ENCODE data around the gene TRIM26. TPM values are rescaled to one million over a fixed set of nuclear protein-coding genes. Genes with fewer than 3 reads are reported as not detected.

Gene TRIM26
- total RNA-seq, 1 donor = 29.3 TPM

GRCh38 chr6:30162265-30163089, 50.7 kb downstream of the TRIM26 start:
- no peak for DNase-seq (ENCODE audit: insufficient read length, low spot score, missing footprints)
- no peaks in the 10 kb centered on the region for H3K4me1 ChIP-seq (ENCODE audit: insufficient read depth, low read length)
- no peak overlapping the region for H3K27ac ChIP-seq (ENCODE audit: low read depth, low read length)
- H3K79me2 ChIP-seq (ENCODE audit: insufficient read depth, low read length) = no peaks in the 10 kb centered on the region
- H2AFZ ChIP-seq (ENCODE audit: low read length) = no peak overlapping the region
- peaks cover 14% of the 10 kb centered on the region for H3K27me3 ChIP-seq (ENCODE audit: insufficient read depth, low read length)
- H3K4me2 ChIP-seq (ENCODE audit: insufficient read depth, low read length) = no peak overlapping the region
- no peaks in the 10 kb centered on the region for H3K9me3 ChIP-seq (ENCODE audit: low read depth, low read length)
- TF ChIP-seq, protein P1, sequence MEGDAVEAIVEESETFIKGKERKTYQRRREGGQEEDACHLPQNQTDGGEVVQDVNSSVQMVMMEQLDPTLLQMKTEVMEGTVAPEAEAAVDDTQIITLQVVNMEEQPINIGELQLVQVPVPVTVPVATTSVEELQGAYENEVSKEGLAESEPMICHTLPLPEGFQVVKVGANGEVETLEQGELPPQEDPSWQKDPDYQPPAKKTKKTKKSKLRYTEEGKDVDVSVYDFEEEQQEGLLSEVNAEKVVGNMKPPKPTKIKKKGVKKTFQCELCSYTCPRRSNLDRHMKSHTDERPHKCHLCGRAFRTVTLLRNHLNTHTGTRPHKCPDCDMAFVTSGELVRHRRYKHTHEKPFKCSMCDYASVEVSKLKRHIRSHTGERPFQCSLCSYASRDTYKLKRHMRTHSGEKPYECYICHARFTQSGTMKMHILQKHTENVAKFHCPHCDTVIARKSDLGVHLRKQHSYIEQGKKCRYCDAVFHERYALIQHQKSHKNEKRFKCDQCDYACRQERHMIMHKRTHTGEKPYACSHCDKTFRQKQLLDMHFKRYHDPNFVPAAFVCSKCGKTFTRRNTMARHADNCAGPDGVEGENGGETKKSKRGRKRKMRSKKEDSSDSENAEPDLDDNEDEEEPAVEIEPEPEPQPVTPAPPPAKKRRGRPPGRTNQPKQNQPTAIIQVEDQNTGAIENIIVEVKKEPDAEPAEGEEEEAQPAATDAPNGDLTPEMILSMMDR (IDR thresholded peaks at IDR 0.05; ENCODE audit: extremely low read depth, low read depth, low read length) = no peak
- no peaks in the 10 kb centered on the region for H4K20me1 ChIP-seq (ENCODE audit: insufficient read depth, low read length)
- H3K4me3 ChIP-seq (ENCODE audit: insufficient read depth, low read length) = no peak overlapping the region
- no peaks in the 10 kb centered on the region for H3K36me3 ChIP-seq (ENCODE audit: insufficient read depth, low read length)

DNA sequence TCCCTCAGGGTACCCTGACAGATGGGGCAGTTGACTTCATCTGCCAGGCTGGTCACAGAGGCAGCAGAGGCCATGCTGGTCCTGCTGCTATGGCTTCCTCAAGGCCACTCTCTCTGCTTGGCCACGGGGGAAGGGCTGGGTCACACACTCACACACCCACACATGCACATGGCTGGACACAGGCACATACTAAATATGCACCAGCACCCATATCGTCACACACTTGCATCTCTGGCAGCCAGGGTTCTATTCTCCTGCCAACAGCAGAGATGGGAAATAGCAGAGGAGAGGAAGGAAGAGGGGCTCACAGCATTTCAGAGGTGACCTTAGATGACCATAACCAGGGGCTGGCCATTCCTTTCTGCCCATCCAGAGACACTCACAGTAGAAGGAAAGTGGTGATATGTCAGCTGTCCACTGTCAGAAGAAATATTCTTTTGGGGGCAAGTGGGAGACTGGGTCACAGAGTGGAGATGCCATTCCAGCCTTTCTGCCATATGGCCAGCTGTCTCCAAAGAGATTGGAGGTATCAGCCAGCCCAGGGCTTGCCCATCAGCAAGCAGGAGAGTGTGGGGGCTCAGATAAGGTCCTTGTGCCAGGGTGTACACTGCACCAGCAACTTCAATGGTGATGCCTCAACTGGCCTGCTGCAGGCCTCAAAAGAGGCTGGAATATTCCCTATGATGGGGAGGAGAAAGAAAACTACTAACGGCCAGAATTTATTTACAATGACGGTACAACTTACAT, 52.2 kb downstream of the TRIM26 start, which contains the start of gene TRIM10:
TSS of gene TRIM10 (minus strand) at position 427 of the 747 bp plus-strand sequence. CDS start at position 74, 353 bp downstream.
- TF ChIP-seq, protein P1 (IDR thresholded peaks at IDR 0.05; ENCODE audit: extremely low read depth, low read depth, low read length) = no peak
- H3K27me3 ChIP-seq (ENCODE audit: insufficient read depth, low read length) = peaks cover 8% of the 10 kb centered on the region
- no peak for DNase-seq (ENCODE audit: insufficient read length, low spot score, missing footprints)

GRCh38 chr6:30160008-30160784, 53.0 kb downstream of the TRIM26 start:
- DNase-seq (ENCODE audit: insufficient read length, low spot score, missing footprints) = no peak
- H3K9me3 ChIP-seq (ENCODE audit: low read depth, low read length) = no peaks in the 10 kb centered on the region
- H3K36me3 ChIP-seq (ENCODE audit: insufficient read depth, low read length) = no peaks in the 10 kb centered on the region
- peaks cover 14% of the 10 kb centered on the region for H3K4me1 ChIP-seq (ENCODE audit: insufficient read depth, low read length)
- H3K4me2 ChIP-seq (ENCODE audit: insufficient read depth, low read length) = no peak overlapping the region
- H4K20me1 ChIP-seq (ENCODE audit: insufficient read depth, low read length) = no peaks in the 10 kb centered on the region
- no peak overlapping the region for H3K27ac ChIP-seq (ENCODE audit: low read depth, low read length)
- peaks cover 8% of the 10 kb centered on the region for H3K27me3 ChIP-seq (ENCODE audit: insufficient read depth, low read length)
- no peaks in the 10 kb centered on the region for H3K79me2 ChIP-seq (ENCODE audit: insufficient read depth, low read length)
- H3K4me3 ChIP-seq (ENCODE audit: insufficient read depth, low read length) = no peak overlapping the region
- no peak overlapping the region for H2AFZ ChIP-seq (ENCODE audit: low read length)
- TF ChIP-seq, protein P1 (IDR thresholded peaks at IDR 0.05; ENCODE audit: extremely low read depth, low read depth, low read length) = no peak

More for the DNA sequence above, 52.2 kb downstream of the TRIM26 start, which contains the start of gene TRIM10:
- Histone ChIP-seq H3K79me2 (ENCODE audit: insufficient read depth, low read length) (no peaks in the 10 kb centered on the region), H3K4me3 (ENCODE audit: insufficient read depth, low read length) (no peak within 1 kb of the TSS), H2AFZ (ENCODE audit: low read length) (no peak within 1 kb of the TSS), H3K4me1 (ENCODE audit: insufficient read depth, low read length) (peaks cover 7% of the 10 kb centered on the region), H3K36me3 (ENCODE audit: insufficient read depth, low read length) (no peaks in the 10 kb centered on the region), H3K27ac (ENCODE audit: low read depth, low read length) (no peak within 1 kb of the TSS), H3K9me3 (ENCODE audit: low read depth, low read length) (no peaks in the 10 kb centered on the region), H3K4me2 (ENCODE audit: insufficient read depth, low read length) (no peak within 1 kb of the TSS), H4K20me1 (ENCODE audit: insufficient read depth, low read length) (no peaks in the 10 kb centered on the region)

Data from osteoblast (primary cell).